Osteocyte (in vitro differentiated cells): ENCODE measurements around the gene PRKCQ. TPM values are rescaled to one million over a fixed set of nuclear protein-coding genes. Genes with fewer than 3 reads are reported as not detected.

ENCODE experiments used
- DNase-seq: peaks from one replicate; pipeline ENCODE4 v3.0.0; 2021; ENCODE audit warnings: mixed read lengths; ENCODE audit not compliant: unreplicated experiment; ENCODE audit errors: extremely low spot score
- H3K27ac Mint-ChIP-seq: one replicate; pipeline ENCODE4 v1.8.0; 2021; ENCODE audit warnings: mild to moderate bottlenecking, mixed read lengths; ENCODE audit not compliant: unreplicated experiment
- H3K27me3 Mint-ChIP-seq: one replicate; pipeline ENCODE4 v1.8.0; 2021; ENCODE audit warnings: mixed read lengths; ENCODE audit not compliant: unreplicated experiment
- H3K36me3 Mint-ChIP-seq: one replicate; pipeline ENCODE4 v1.8.0; 2021; ENCODE audit warnings: mixed read lengths; ENCODE audit not compliant: unreplicated experiment
- H3K4me1 Mint-ChIP-seq: one replicate; pipeline ENCODE4 v1.8.0; 2021; ENCODE audit warnings: mixed read lengths; ENCODE audit not compliant: unreplicated experiment
- H3K4me3 Mint-ChIP-seq: one replicate; pipeline ENCODE4 v1.8.0; 2021; ENCODE audit warnings: mild to moderate bottlenecking, moderate library complexity, mixed read lengths; ENCODE audit not compliant: unreplicated experiment
- H3K9me3 Mint-ChIP-seq: one replicate; pipeline ENCODE4 v1.8.0; 2021; ENCODE audit warnings: mixed read lengths; ENCODE audit not compliant: unreplicated experiment
- total RNA-seq: library from RNA; stranded (reverse); gene quantifications from 2 replicates; pipeline ENCODE4 v1.2.1, GENCODE V29; 2021
- TF ChIP-seq, protein P1 (sequence below): fragments of 200-600 bp; sonication (generic); IDR thresholded peaks from 2 replicates; pipeline ENCODE4 v1.5.0; 2021; ENCODE audit warnings: antibody characterized with exemption, mild to moderate bottlenecking, moderate library complexity

Gene PRKCQ
- total RNA-seq, 1 donor from 2014 or later = 0.11 TPM

DNA sequence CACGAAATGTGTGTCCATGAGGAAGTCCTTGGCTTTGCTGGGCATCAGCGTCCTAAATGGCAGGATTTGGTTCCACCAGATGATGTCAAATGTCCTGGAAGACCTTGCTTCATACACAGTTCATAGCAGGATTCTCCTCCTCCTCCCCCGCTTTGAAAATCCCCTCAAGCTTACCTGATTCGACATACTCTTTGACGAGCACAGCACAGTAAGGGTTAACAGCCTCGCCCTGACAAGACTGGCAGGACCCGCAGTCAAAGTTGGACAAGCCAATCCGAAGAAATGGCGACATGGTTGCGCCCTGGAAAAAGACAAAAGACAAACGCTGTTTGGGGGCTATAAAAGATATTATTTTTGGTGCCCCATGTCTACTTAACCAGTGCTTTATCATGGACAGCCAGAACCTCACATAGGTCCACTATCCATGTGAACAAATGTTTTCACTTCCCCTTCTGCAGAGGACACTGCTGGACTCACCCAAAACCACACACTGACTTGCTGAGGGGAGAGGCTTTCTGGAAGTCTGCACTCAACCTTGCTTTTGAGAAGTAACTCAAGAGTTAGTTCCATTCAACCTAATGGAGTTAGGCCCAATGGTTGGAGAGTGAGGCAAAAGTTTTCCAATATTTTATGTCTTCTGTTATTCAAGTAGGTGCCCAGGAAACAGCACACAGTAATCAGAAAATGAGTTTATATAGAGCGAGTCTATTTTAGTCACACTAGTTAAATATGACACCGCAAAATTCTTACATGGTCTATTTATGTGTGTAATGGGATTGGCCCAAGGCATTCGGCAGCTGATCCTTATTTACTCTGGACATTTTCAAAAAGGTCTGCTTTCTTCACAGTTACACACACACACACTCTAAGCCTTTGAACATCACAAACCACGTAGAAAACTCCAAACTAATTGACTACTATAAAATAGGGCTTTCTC, 65.0 kb downstream of the PRKCQ start:
- peaks cover 14% of the 10 kb centered on the region for H3K27me3 Mint-ChIP-seq
- no peak overlapping the region for H3K27ac Mint-ChIP-seq
- DNase-seq = no peak
- H3K4me3 Mint-ChIP-seq = no peak overlapping the region
- H3K4me1 Mint-ChIP-seq = no peaks in the 10 kb centered on the region
- no peaks in the 10 kb centered on the region for H3K36me3 Mint-ChIP-seq
- H3K9me3 Mint-ChIP-seq = no peaks in the 10 kb centered on the region
- TF ChIP-seq, protein P1, sequence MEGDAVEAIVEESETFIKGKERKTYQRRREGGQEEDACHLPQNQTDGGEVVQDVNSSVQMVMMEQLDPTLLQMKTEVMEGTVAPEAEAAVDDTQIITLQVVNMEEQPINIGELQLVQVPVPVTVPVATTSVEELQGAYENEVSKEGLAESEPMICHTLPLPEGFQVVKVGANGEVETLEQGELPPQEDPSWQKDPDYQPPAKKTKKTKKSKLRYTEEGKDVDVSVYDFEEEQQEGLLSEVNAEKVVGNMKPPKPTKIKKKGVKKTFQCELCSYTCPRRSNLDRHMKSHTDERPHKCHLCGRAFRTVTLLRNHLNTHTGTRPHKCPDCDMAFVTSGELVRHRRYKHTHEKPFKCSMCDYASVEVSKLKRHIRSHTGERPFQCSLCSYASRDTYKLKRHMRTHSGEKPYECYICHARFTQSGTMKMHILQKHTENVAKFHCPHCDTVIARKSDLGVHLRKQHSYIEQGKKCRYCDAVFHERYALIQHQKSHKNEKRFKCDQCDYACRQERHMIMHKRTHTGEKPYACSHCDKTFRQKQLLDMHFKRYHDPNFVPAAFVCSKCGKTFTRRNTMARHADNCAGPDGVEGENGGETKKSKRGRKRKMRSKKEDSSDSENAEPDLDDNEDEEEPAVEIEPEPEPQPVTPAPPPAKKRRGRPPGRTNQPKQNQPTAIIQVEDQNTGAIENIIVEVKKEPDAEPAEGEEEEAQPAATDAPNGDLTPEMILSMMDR = no peak

DNA sequence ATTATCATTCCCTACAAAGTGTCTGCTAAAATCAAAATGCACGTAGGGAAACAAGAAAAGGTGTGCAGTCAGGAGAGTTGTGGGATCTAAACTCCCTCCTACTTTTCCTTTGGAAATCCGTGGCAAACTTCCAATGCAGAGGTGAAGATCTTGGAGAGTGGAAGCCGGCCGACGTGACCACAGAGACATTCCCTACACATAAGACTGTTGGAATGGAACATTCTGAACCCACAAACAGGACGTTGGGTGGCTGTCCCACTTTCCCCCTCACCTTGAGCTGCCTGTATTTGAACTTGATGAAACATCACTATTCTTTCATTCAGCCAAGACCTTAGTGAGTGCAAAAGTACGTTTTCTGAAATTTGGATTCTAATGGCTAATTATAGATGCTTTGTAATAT, 65.9 kb downstream of the PRKCQ start:
- Mint-ChIP-seq H3K27me3 (peaks cover 14% of the 10 kb centered on the region), H3K4me3 (no peak overlapping the region), H3K4me1 (no peaks in the 10 kb centered on the region), H3K36me3 (no peaks in the 10 kb centered on the region), H3K27ac (no peak overlapping the region), H3K9me3 (no peaks in the 10 kb centered on the region)
- DNase-seq = no peak
- TF ChIP-seq, protein P1 = no peak

DNA sequence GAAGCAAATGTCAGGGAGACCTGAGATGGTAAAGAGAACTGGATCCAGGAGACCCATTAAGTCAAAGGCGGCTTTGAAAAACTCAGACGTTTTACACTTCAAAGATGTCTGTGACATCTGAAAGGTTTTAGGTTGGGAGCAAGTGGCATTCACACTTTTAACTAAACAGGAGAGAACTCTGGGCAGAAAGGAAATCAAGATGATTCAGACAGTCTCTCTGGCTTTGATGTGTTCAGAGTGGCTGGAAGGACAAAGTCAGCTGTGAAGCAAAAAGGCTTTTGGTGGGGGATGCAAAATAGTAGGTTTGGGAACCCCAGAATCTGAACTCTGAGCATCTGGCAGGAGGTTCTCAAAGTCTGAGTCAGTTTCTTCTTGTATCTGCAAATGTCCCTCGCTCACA, 66.6 kb downstream of the PRKCQ start:
- no peaks in the 10 kb centered on the region for H3K4me1 Mint-ChIP-seq
- H3K27me3 Mint-ChIP-seq = peaks cover 14% of the 10 kb centered on the region
- DNase-seq = no peak
- TF ChIP-seq, protein P1 = no peak
- H3K9me3 Mint-ChIP-seq = no peaks in the 10 kb centered on the region
- no peak overlapping the region for H3K4me3 Mint-ChIP-seq
- H3K36me3 Mint-ChIP-seq = no peaks in the 10 kb centered on the region
- no peak overlapping the region for H3K27ac Mint-ChIP-seq

DNA sequence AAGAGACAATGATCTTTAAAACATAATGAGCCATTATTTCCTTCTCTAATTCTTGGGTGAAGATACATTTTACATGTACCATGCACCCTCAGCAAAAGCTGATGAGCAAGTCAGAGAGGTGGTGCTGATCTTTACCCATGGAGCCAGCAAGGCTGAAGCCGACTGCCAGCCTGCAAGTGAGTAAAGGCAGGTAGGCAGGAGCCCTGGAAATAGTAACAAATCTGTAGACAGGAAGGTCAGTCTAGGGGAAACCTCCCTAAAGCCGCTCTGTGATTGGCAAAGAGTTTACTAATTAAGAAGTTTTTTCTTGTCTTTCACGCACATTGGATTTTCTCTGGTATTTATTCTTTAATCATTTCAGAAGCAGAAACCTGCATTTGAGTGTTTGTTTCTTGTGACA, 67.9 kb downstream of the PRKCQ start:
- TF ChIP-seq, protein P1 = no peak
- Mint-ChIP-seq H3K9me3 (no peaks in the 10 kb centered on the region), H3K4me1 (no peaks in the 10 kb centered on the region), H3K36me3 (no peaks in the 10 kb centered on the region), H3K4me3 (no peak overlapping the region), H3K27ac (no peak overlapping the region), H3K27me3 (peaks cover 12% of the 10 kb centered on the region)
- DNase-seq = no peak

DNA sequence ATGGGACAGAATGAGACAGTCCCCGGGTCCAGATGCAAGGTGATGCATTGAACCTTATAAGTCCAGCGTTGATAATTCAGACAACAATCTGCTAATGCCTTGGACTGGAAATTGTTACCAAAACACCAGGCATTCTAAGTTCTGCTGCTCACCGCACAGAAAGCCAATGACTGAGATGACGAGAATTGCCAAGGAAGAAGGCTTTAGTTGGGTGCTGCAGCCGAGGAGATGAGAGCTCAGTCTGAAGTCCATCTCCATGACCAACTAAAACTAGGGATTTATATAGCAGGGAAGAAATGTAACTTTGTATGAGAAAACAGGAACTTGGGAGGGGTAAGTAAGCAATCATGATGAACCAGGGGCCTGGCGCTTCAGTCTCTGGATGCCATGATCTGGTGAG, 68.7 kb downstream of the PRKCQ start:
- TF ChIP-seq, protein P1 = no peak
- H3K27ac Mint-ChIP-seq = no peak overlapping the region
- H3K4me1 Mint-ChIP-seq = no peaks in the 10 kb centered on the region
- no peaks in the 10 kb centered on the region for H3K36me3 Mint-ChIP-seq
- no peak for DNase-seq
- peaks cover 6% of the 10 kb centered on the region for H3K27me3 Mint-ChIP-seq
- no peaks in the 10 kb centered on the region for H3K9me3 Mint-ChIP-seq
- H3K4me3 Mint-ChIP-seq = no peak overlapping the region
